Endothelial cell of umbilical vein (primary cell): ENCODE measurements around the gene LALBA. TPM values are rescaled to one million over a fixed set of nuclear protein-coding genes. Genes with fewer than 3 reads are reported as not detected.

Experiments used
- BruUV-seq: library from RNA; stranded (reverse); fragments of 400-500 nt; replicated peaks from 2 replicates; lab custom pipeline; 2021; lab: Mats Ljungman, UMichigan
- CTCF ChIA-PET: fragments of 300-600, 350-600 bp; sonication (Branson Sonifier 250); formaldehyde crosslinking; loops from one replicate; lab custom pipeline; 2021; ENCODE audit warnings: antibody characterized with exemption, inconsistent platforms; lab: Charles Lee
- POLR2A ChIA-PET: fragments of 300-600, 350-600 bp; sonication (Branson Sonifier 250); formaldehyde crosslinking; loops from one replicate; lab custom pipeline; 2021; ENCODE audit warnings: antibody characterized with exemption, inconsistent platforms; lab: Charles Lee
- DNase-seq: peaks from one replicate; pipeline ENCODE4 v3.0.0-alpha.2; 2011; ENCODE audit warnings: low read depth, low spot score
- FAIRE-seq: peaks from 2 replicates; lab custom pipeline; 2011; peaks lifted over from hg19 to GRCh38; lab: Jason Lieb, UNC
- H2AFZ ChIP-seq: 2 replicates; pipeline ENCODE4 v1.6.0; 2012; ENCODE audit warnings: low read depth, low read length, control low read depth, inconsistent platforms
- H3K27ac ChIP-seq: 2 replicates; pipeline ENCODE4 v1.5.1; 2011; ENCODE audit warnings: low read depth, mild to moderate bottlenecking, control low read depth, low read length, moderate library complexity; ENCODE audit not compliant: insufficient read depth
- H3K27me3 ChIP-seq, 2 experiments: 2 replicates each; pipeline versions ENCODE4 v1.6.0 to v1.6.1; 2011; ENCODE audit warnings: low read length in 2 of 2, mixed read lengths in 1 of 2; ENCODE audit not compliant: control insufficient read depth in 2 of 2, insufficient read depth in 2 of 2
- H3K36me3 ChIP-seq, 2 experiments: 2 replicates in 1 of 2; 3 replicates in 1 of 2; pipeline ENCODE4 v1.5.1; 2011; ENCODE audit warnings: low read length in 2 of 2, mild to moderate bottlenecking in 1 of 2, moderate library complexity in 1 of 2; ENCODE audit not compliant: control insufficient read depth in 2 of 2, insufficient read depth in 2 of 2; ENCODE audit errors: extremely low read depth in 1 of 2
- H3K4me1 ChIP-seq: 3 replicates; pipeline ENCODE4 v1.5.1; 2011; ENCODE audit warnings: mild to moderate bottlenecking, low read length; ENCODE audit not compliant: control insufficient read depth, insufficient read depth; ENCODE audit errors: extremely low read depth
- H3K4me2 ChIP-seq: 2 replicates; pipeline ENCODE4 v1.6.1; 2011; ENCODE audit warnings: low read length, control low read depth, mixed read lengths; ENCODE audit not compliant: insufficient read depth
- H3K4me3 ChIP-seq, 3 experiments: fragments of 200-600 bp in 1 of 3; sonication (generic), shearing (Covaris generic) in 1 of 3; replicated peaks in 1 of 3; 2 replicates each; pipeline ENCODE4 v1.5.1; 2011 to 2016; ENCODE audit warnings: control low read depth in 3 of 3, low read length in 3 of 3, mild to moderate bottlenecking in 2 of 3, inconsistent platforms in 1 of 3, low read depth in 1 of 3, moderate library complexity in 1 of 3; ENCODE audit not compliant: insufficient read depth in 1 of 3
- H3K79me2 ChIP-seq: 2 replicates; pipeline ENCODE4 v1.6.0; 2012; ENCODE audit warnings: low read length, inconsistent platforms; ENCODE audit not compliant: control insufficient read depth, insufficient read depth
- H3K9ac ChIP-seq: replicated peaks from 2 replicates; pipeline ENCODE3; 2011; ENCODE audit warnings: low read length, control low read depth; ENCODE audit not compliant: insufficient read depth; ENCODE audit errors: extremely low read depth
- H3K9me1 ChIP-seq: replicated peaks from 3 replicates; pipeline ENCODE4 v1.6.0; 2011; ENCODE audit warnings: mild to moderate bottlenecking, low read length; ENCODE audit not compliant: control insufficient read depth, insufficient read depth; ENCODE audit errors: extremely low read depth
- H3K9me3 ChIP-seq: replicated peaks from 2 replicates; pipeline ENCODE4 v1.5.1; 2012; ENCODE audit warnings: low read length, inconsistent platforms; ENCODE audit not compliant: control insufficient read depth, insufficient read depth
- H4K20me1 ChIP-seq: replicated peaks from 2 replicates; pipeline ENCODE3; 2011; ENCODE audit warnings: mild to moderate bottlenecking, low read length; ENCODE audit not compliant: control insufficient read depth, insufficient read depth; ENCODE audit errors: extremely low read depth
- EZH2 ChIP-seq: IDR thresholded peaks from 2 replicates; pipeline ENCODE4 v1.6.1; 2012; ENCODE audit warnings: borderline replicate concordance, low read depth, mild to moderate bottlenecking, moderate library complexity, low read length, inconsistent platforms; ENCODE audit not compliant: severe bottlenecking
- FOS ChIP-seq: IDR thresholded peaks from 2 replicates; pipeline ENCODE4 v1.6.1; 2011; ENCODE audit warnings: mild to moderate bottlenecking, low read length, moderate library complexity, borderline replicate concordance; ENCODE audit not compliant: insufficient read depth
- GATA2 ChIP-seq: IDR thresholded peaks from 2 replicates; pipeline ENCODE4 v1.7.0; 2011; ENCODE audit warnings: low read depth, mild to moderate bottlenecking, moderate library complexity, mixed read lengths, low read length; ENCODE audit not compliant: insufficient read length, insufficient read depth
- JUN ChIP-seq: IDR thresholded peaks from 2 replicates; pipeline ENCODE4 v1.6.1; 2011; ENCODE audit warnings: borderline replicate concordance, low read depth; ENCODE audit not compliant: insufficient read length, insufficient read depth
- MYC ChIP-seq: IDR thresholded peaks from one replicate; pipeline ENCODE4 v1.6.1; 2011; ENCODE audit warnings: mild to moderate bottlenecking, low read depth, low read length
- POLR2A ChIP-seq: IDR thresholded peaks from 2 replicates; pipeline ENCODE4 v1.6.1; 2012; ENCODE audit warnings: low read depth, mild to moderate bottlenecking, control low read depth, low read length
- POLR2AphosphoS5 ChIP-seq: IDR thresholded peaks from 2 replicates; pipeline ENCODE4 v1.6.1; 2012; ENCODE audit warnings: low read depth, mild to moderate bottlenecking, control low read depth, low read length, moderate library complexity; ENCODE audit not compliant: insufficient read depth
- dilution Hi-C: fragments of 300-500 bp; cut with MboI; formaldehyde crosslinking; loops from one replicate; pipeline ENCODE4 v1.15.0; 2019; ENCODE audit warnings: low sequenced_read_pairs; ENCODE audit not compliant: extremely low pct_ligation_motif_present
- intact Hi-C: fragments of 100-400 bp; cut with micrococcal nuclease; formaldehyde crosslinking; loops from one replicate; pipeline ENCODE4 v1.10.0; 2022
- polyA plus RNA-seq, 4 experiments: library from polyadenylated mRNA; depleted of rRNA in 3 of 4; stranded (reverse) in 3 of 4; unstranded in 1 of 4; fragments of >200 nt; gene quantifications; 2 replicates each; pipeline versions ENCODE4 v1.2.1 to v1.2.3, GENCODE V29; 2011 to 2012; ENCODE audit warnings: missing spikeins in 1 of 4
- total RNA-seq: library from RNA; stranded (reverse); gene quantifications from 2 replicates; pipeline ENCODE4 v1.2.3, GENCODE V29; 2021
- TF ChIP-seq, protein P1 (sequence below): IDR thresholded peaks from 2 replicates; pipeline ENCODE4 v1.6.1; 2011; ENCODE audit not compliant: insufficient read depth, insufficient read length
- TF ChIP-seq, protein P2 (sequence below), 2 donors: IDR thresholded peaks; 1 replicate in 1 of 2; 2 replicates in 1 of 2; pipeline ENCODE4 v1.5.1; 2011; ENCODE audit warnings: low read length in 2 of 2, mild to moderate bottlenecking in 2 of 2, moderate library complexity in 2 of 2, control low read depth in 1 of 2, inconsistent platforms in 1 of 2, low read depth in 1 of 2; ENCODE audit not compliant: insufficient read depth in 1 of 2; ENCODE audit errors: extremely low read depth in 1 of 2

The LALBA gene
- total and polyA plus RNA-seq, 2 donors (not counting 3 experiments of a cell fraction or from before 2014, with no cell fraction given) = not detected

DNA sequence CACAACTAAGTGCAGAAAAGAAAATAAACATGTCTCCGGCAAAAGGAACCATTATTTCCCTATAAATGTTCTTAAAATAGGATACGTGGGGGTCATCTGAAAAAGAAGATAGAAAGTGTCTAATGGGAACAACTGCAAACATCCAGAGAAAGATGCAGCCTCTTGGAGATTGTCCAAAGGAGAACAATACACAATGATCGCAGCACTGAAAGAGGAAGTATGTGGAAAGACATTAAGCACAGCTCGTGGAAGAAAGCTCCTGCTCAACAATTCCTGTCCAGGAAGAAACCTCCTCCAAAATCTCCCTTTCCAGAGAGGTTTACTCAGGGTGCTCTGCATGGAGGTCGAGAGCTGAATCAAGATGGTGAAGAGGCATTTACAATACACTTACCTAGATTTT, 2.5 kb upstream of the LALBA start:
- FAIRE-seq (peak; percentile 15), DNase-seq (peak; percentile 34)
- H3K4me1 ChIP-seq = no peaks in the 10 kb centered on the region
- no peak overlapping the region for H3K4me3 ChIP-seq
- peaks cover 3 to 12% of the 10 kb centered on the region in 2 experiments for H3K27me3 ChIP-seq
- intact Hi-C loops = no loop called here
- H2AFZ ChIP-seq = no peak overlapping the region
- H3K9me1 ChIP-seq = no peaks in the 10 kb centered on the region
- ChIA-PET CTCF (interaction anchor here (1.5 to 1.6 kb wide), 2 partner anchors 9 to 46 kb away, joined by 3 to 5 read pairs; no protein-coding TSS in a partner anchor), POLR2A (no interaction called here)
- no peaks in the 10 kb centered on the region for H3K79me2 ChIP-seq
- TF ChIP-seq, protein P1, sequence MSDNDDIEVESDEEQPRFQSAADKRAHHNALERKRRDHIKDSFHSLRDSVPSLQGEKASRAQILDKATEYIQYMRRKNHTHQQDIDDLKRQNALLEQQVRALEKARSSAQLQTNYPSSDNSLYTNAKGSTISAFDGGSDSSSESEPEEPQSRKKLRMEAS = no peak
- no peak for TF ChIP-seq MYC
- no peak for TF ChIP-seq POLR2A
- no peak for TF ChIP-seq JUN
- no peak for TF ChIP-seq GATA2
- TF ChIP-seq, protein P2, sequence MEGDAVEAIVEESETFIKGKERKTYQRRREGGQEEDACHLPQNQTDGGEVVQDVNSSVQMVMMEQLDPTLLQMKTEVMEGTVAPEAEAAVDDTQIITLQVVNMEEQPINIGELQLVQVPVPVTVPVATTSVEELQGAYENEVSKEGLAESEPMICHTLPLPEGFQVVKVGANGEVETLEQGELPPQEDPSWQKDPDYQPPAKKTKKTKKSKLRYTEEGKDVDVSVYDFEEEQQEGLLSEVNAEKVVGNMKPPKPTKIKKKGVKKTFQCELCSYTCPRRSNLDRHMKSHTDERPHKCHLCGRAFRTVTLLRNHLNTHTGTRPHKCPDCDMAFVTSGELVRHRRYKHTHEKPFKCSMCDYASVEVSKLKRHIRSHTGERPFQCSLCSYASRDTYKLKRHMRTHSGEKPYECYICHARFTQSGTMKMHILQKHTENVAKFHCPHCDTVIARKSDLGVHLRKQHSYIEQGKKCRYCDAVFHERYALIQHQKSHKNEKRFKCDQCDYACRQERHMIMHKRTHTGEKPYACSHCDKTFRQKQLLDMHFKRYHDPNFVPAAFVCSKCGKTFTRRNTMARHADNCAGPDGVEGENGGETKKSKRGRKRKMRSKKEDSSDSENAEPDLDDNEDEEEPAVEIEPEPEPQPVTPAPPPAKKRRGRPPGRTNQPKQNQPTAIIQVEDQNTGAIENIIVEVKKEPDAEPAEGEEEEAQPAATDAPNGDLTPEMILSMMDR (IDR thresholded peaks at IDR 0.05; ENCODE audit: extremely low read depth in 1 of 2, insufficient read depth in 1 of 2, low read depth in 1 of 2, low read length in 2 of 2) = no peak
- no peak for TF ChIP-seq EZH2
- TF ChIP-seq POLR2AphosphoS5 = no peak
- TF ChIP-seq FOS = no peak
- no peak overlapping the region for H3K9ac ChIP-seq
- no peaks in the 10 kb centered on the region for H3K36me3 ChIP-seq
- no peaks in the 10 kb centered on the region for H4K20me1 ChIP-seq
- H3K27ac ChIP-seq = no peak overlapping the region
- H3K4me2 ChIP-seq = no peak overlapping the region
- H3K9me3 ChIP-seq = no peaks in the 10 kb centered on the region
- dilution Hi-C loops = no loop called here
- no TSS peak for BruUV-seq
